GM21367 (cell line): ENCODE results near the gene RESP18.
A peak's percentile ranks its signal among the peaks of the same experiment; 100 is the strongest.

Experiments used
- ATAC-seq: cut with Tn5 transposase; IDR thresholded peaks from one replicate; pipeline ENCODE4 v1.9.1; 2021; ENCODE audit not compliant: unreplicated experiment

Gene RESP18

GRCh38 chr2:219278655-219279150 is 53.8 kb downstream of the RESP18 start:
- ATAC-seq: no peak

DNA sequence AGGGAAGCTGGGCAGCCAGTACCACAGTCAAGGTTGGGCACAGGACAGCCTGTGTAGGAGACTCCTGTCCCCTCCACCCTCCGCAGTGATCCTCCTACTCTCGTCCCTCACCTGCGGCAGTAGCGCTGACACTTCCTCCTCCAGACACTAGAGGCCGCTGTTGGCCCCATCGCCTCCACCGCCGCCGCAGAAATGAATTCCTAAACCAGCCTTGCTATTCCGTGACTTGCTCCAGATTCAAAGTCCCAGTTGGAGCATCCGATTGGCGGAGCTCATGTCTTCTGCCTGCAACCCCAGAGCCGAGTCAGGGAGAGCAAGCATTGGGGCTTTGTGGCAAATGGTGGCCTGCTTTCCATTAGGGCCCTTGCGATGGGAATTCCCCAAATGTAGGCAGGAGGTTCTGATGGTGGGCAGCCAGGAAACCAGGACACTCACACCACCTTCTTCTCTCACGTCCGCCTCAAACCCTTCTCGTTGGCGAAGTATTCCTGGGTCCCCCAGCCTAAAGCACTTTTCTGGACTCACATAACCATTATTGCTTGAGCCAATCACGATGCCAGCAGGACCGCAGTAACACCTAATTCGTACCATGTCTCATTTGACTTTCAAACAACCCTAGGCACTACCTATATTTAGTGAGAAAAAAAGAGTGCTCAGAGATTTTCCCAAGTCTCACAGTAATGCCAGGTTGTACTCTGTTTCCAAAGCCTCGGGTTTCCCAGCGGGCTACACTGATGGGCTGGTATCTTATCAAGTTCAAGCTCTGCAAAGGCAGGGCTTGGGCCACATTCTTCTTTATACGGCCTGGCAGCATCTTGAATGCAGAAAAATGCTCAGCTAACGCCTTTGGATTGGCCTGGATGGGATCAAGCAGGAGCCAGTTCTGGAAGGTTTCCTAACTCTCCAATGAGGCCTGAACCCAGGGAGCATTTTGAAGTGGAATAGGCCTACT is 54.6 kb downstream of the RESP18 start:
- peak; percentile 18 for ATAC-seq
